CD4-positive, CD25-positive, alpha-beta regulatory T cell (primary cell): ENCODE results near the gene ITPKB. TPM values are rescaled to one million over a fixed set of nuclear protein-coding genes. Genes with fewer than 3 reads are reported as not detected.
A peak's percentile ranks its signal among the peaks of the same experiment; 100 is the strongest.

Experiments
- ATAC-seq, 2 donors: fragments of 150-1000 bp; cut with Tn5 transposase; one replicate each; pipeline ENCODE4 v1.10.0; 2021; ENCODE audit warnings: low read depth in 2 of 2, moderate number of reproducible peaks in 2 of 2, moderate library complexity in 1 of 2
- DNase-seq, 3 donors: peaks; one replicate each; pipeline versions ENCODE4 v3.0.0 to v3.0.0-alpha.2; 2012 to 2022; ENCODE audit warnings: mixed read lengths in 1 of 3
- H3K27ac ChIP-seq: one replicate; pipeline ENCODE4 v1.7.0; 2013; ENCODE audit warnings: mild to moderate bottlenecking, low read length; ENCODE audit not compliant: insufficient read depth, poor library complexity, severe bottlenecking
- H3K27me3 ChIP-seq: one replicate; pipeline ENCODE4 v1.7.0; 2013; ENCODE audit warnings: low read length; ENCODE audit not compliant: control insufficient read depth, insufficient read depth
- H3K36me3 ChIP-seq: one replicate; pipeline ENCODE4 v1.7.0; 2013; ENCODE audit warnings: mild to moderate bottlenecking, low read length, moderate library complexity; ENCODE audit not compliant: control insufficient read depth, insufficient read depth
- H3K4me1 ChIP-seq: 2 replicates; pipeline ENCODE4 v1.7.0; 2013; ENCODE audit warnings: mild to moderate bottlenecking, low read length; ENCODE audit not compliant: insufficient read depth, control insufficient read depth, poor library complexity, severe bottlenecking
- H3K4me3 ChIP-seq: one replicate; pipeline ENCODE4 v1.7.0; 2013; ENCODE audit warnings: low read depth, mild to moderate bottlenecking, low read length, moderate library complexity
- H3K9me3 ChIP-seq, 2 experiments: 1 replicate in 1 of 2; 2 replicates in 1 of 2; pipeline ENCODE4 v1.7.0; 2013; ENCODE audit warnings: low read length in 2 of 2, mild to moderate bottlenecking in 1 of 2, moderate library complexity in 1 of 2; ENCODE audit not compliant: control insufficient read depth in 2 of 2
- H3K27ac Mint-ChIP-seq, 3 donors: one replicate each; pipeline ENCODE4 v1.8.0; 2020 to 2022; ENCODE audit warnings: mild to moderate bottlenecking in 3 of 3, mixed read lengths in 3 of 3, moderate library complexity in 2 of 3
- H3K27me3 Mint-ChIP-seq: one replicate; pipeline ENCODE4 v1.8.0; 2022; ENCODE audit warnings: mild to moderate bottlenecking, mixed read lengths
- H3K36me3 Mint-ChIP-seq: one replicate; pipeline ENCODE4 v1.8.0; 2020; ENCODE audit warnings: mixed read lengths
- H3K4me1 Mint-ChIP-seq, 4 donors: one replicate each; pipeline ENCODE4 v1.8.0; 2020 to 2022; ENCODE audit warnings: mixed read lengths in 4 of 4, mild to moderate bottlenecking in 1 of 4
- H3K4me3 Mint-ChIP-seq, 4 donors: one replicate each; pipeline ENCODE4 v1.8.0; 2020 to 2022; ENCODE audit warnings: mild to moderate bottlenecking in 4 of 4, mixed read lengths in 4 of 4, moderate library complexity in 3 of 4
- H3K9me3 Mint-ChIP-seq, 7 donors: one replicate each; pipeline ENCODE4 v1.8.0; 2020 to 2022; ENCODE audit warnings: mixed read lengths in 7 of 7, mild to moderate bottlenecking in 3 of 7, moderate library complexity in 2 of 7
- polyA plus RNA-seq, 4 donors: library from polyadenylated mRNA; unstranded; fragments of 300-500 nt; fragmentation: Illumina TruSeq; gene quantifications; one replicate each; pipeline ENCODE4 v1.2.3, GENCODE V29; 2021
- total RNA-seq: library from RNA; stranded (reverse); gene quantifications from one replicate; pipeline ENCODE4 v1.2.3, GENCODE V29; 2022

ITPKB gene
- total and polyA plus RNA-seq, 5 donors from 2014 or later: 38.5 to 216 (median 48.0) TPM

DNA sequence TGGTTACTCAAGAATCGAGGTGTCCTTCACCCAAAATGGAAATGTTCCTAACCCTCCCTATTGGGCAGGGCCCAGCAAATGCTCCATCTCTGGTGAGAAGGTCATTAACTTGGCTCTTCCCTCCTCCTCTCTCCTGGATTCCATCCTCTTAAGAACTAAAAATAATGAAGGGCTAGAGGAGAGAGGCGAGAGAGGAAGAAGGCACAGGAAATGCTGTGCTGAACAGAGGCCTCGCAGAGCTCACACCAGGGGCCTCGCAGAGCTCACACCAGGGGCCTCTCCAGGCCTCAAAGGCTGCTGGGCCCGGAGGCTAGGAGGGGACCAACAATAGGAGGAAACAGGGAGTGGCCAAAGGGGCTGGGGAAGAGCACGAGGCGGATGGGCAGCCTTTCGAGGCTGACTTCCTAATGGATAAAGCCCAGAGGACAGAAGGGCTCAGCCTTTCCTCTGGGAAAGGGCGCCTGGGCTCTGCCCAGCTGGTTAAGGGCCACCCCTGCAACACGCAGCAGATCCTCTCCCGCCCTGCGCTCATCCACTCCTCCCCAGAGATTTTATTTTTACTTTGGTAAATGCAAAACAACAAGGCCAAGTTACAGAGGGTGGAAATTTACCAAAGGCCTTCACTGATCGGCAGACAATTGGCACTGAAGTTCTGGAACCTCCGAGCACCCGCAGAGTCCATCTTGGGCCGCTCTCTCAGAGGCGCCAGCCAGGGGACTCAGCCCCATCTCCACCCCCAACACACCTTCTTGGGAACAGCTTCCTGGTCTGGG lies 78.5 kb downstream of the ITPKB start:
- Mint-ChIP-seq H3K4me1 (peaks cover 0 to 89% (median 46%) of the 10 kb centered on the region in 4 donors), H3K4me3 (peak overlapping the region; percentile 66 to 87 (median 74)), H3K27me3 (no peaks in the 10 kb centered on the region), H3K36me3 (peaks cover 18% of the 10 kb centered on the region), H3K9me3 (no peaks in the 10 kb centered on the region), H3K27ac (peak overlapping the region in 2 of 3 donors; percentile 97 to 98)
- ATAC-seq: no peak
- Histone ChIP-seq H3K27me3 (no peaks in the 10 kb centered on the region), H3K4me3 (no peak overlapping the region), H3K9me3 (no peaks in the 10 kb centered on the region), H3K27ac (no peak overlapping the region), H3K4me1 (peaks cover 1% of the 10 kb centered on the region), H3K36me3 (peaks cover 5% of the 10 kb centered on the region)
- DNase-seq: peak in 1 of 3 donors; percentile 51

DNA sequence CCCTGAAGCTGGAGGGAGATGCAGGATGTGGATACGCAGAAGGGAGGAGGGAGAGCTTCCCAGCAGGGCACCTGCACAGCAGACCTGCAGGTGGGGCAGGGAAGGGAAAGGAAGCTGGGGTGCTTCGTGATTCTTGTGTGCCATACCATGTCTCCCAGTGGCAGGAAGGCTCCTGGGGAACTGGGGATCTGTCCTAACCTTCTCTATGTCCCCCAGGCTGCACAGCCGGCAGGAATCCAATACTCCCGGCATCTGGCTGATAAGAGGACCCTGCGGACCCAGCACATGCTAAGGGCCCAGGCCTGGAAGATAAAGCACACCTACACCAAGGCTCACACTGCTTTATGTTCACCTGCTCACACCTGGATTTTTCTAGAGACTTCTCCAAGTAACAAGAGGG lies 79.4 kb downstream of the ITPKB start:
- H3K27ac Mint-ChIP-seq: peak overlapping the region in 2 of 3 donors; percentile 32 to 98
- H3K4me1 Mint-ChIP-seq: peaks cover 0 to 87% (median 42%) of the 10 kb centered on the region in 4 donors
- H3K4me3 ChIP-seq: no peak overlapping the region
- no peaks in the 10 kb centered on the region for H3K27me3 Mint-ChIP-seq
- H3K9me3 ChIP-seq: no peaks in the 10 kb centered on the region
- no peaks in the 10 kb centered on the region for H3K4me1 ChIP-seq
- no peaks in the 10 kb centered on the region for H3K9me3 Mint-ChIP-seq
- H3K27ac ChIP-seq: no peak overlapping the region
- no peak for ATAC-seq
- no peak for DNase-seq
- H3K36me3 ChIP-seq: no peaks in the 10 kb centered on the region
- no peaks in the 10 kb centered on the region for H3K27me3 ChIP-seq
- H3K36me3 Mint-ChIP-seq: peaks cover 14% of the 10 kb centered on the region
- peak overlapping the region in 1 of 4 donors; percentile 46 for H3K4me3 Mint-ChIP-seq

DNA sequence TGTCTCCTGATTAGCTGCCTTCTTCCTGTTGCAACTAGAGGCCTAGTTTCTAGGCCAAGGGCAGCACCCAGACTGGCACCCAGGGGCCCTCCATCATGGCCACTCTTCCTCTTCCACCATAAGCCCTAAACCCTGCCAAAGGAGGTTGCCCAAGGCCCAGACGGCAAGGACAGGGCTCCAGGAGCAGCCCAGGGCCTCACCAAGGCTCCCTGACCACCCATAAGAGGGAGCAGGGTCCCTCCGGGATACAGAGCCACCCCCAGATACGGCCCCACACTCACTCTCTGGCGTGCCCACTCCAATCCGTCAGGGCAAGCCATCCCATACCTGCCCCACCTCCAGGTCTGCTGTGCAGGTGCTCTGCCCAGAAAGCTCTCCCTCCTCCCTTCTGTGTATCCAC lies 79.9 kb downstream of the ITPKB start:
- H3K27ac Mint-ChIP-seq: peak overlapping the region in 2 of 3 donors; percentile 69 to 96
- Histone ChIP-seq H3K4me3 (no peak overlapping the region), H3K9me3 (no peaks in the 10 kb centered on the region), H3K27me3 (no peaks in the 10 kb centered on the region), H3K4me1 (no peaks in the 10 kb centered on the region), H3K27ac (no peak overlapping the region), H3K36me3 (no peaks in the 10 kb centered on the region)
- peaks cover 0 to 84% (median 39%) of the 10 kb centered on the region in 4 donors for H3K4me1 Mint-ChIP-seq
- ATAC-seq: no peak
- H3K4me3 Mint-ChIP-seq: peak overlapping the region in 2 of 4 donors; percentile 54 to 63
- DNase-seq: no peak
- H3K36me3 Mint-ChIP-seq: peaks cover 14% of the 10 kb centered on the region
- H3K27me3 Mint-ChIP-seq: no peaks in the 10 kb centered on the region
- H3K9me3 Mint-ChIP-seq: no peaks in the 10 kb centered on the region

DNA sequence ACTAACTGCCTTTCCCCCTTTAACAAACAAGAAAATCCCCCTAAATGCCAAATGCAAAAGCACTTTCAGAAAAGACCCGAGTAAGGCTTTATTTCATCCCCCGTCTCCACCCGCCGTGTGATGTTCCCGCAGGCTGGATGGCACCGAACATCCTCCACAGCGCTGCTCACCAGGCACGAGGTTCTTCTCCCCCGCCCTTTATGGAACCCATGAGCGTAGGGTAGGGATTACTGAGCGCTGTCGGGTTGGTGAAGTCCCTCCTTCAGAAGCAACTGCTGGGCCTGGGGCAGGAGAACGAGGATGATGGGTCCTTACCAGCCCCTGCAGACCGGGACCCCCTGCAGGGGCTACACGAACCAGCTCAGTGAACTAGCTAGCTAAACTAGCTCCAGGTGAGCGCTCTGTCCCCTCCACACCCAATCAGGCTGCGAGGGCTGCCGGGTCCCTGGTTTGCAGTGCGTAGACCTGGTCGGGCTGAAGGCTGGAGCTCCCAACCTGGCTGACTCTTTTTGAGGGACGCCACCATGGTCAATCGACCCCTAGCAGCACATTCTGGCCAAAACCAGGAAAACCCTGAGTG lies 80.4 kb downstream of the ITPKB start:
- DNase-seq (no peak), ATAC-seq (no peak)
- Mint-ChIP-seq H3K4me3 (peak overlapping the region in 3 of 4 donors; percentile 54 to 66 (median 63)), H3K4me1 (peaks cover 0 to 79% (median 36%) of the 10 kb centered on the region in 4 donors), H3K27me3 (no peaks in the 10 kb centered on the region), H3K27ac (peak overlapping the region in 2 of 3 donors; percentile 89 to 96), H3K36me3 (peaks cover 14% of the 10 kb centered on the region), H3K9me3 (no peaks in the 10 kb centered on the region)
- Histone ChIP-seq H3K36me3 (no peaks in the 10 kb centered on the region), H3K4me3 (no peak overlapping the region), H3K27me3 (no peaks in the 10 kb centered on the region), H3K9me3 (no peaks in the 10 kb centered on the region), H3K4me1 (no peaks in the 10 kb centered on the region), H3K27ac (no peak overlapping the region)

DNA sequence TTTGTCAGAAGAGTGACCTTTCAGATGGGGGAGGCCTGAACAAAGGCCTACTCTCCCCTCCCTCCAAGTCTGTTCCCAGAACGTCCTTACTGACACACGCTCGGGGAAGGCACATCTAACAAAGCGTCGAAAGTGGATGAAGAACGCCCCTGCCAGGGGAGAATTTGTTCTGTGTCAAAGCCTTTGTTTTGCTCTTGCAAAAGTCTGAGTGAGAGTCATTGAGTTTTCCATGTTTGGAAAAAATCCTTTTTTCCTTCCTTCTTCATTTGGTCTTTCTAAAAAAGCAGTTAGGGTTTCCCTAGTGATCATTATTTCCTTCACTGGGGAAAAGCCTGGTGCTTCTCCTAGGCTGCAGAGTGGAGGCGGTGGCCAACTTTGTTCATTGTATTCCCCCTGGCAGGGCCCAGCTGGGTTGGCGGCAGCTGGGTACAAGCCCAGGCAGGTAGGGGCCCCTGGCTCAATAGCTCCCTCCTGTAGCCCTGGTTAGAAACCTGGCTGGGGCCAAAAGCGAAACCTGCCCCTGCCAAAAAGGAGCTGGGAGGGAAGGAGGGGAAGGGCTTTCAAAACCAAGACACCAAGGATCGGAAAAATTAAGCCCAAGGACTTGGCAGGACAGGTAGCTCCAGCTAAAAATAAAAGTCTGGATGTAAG lies 81.1 kb downstream of the ITPKB start:
- Histone ChIP-seq H3K27me3 (no peaks in the 10 kb centered on the region), H3K27ac (no peak overlapping the region), H3K9me3 (no peaks in the 10 kb centered on the region), H3K36me3 (no peaks in the 10 kb centered on the region), H3K4me1 (no peaks in the 10 kb centered on the region), H3K4me3 (no peak overlapping the region)
- H3K4me3 Mint-ChIP-seq: peak overlapping the region; percentile 27 to 90 (median 61)
- DNase-seq (no peak), ATAC-seq (no peak)
- peak overlapping the region in 2 of 3 donors; percentile 96 for H3K27ac Mint-ChIP-seq
- H3K27me3 Mint-ChIP-seq: no peaks in the 10 kb centered on the region
- H3K9me3 Mint-ChIP-seq: no peaks in the 10 kb centered on the region
- H3K36me3 Mint-ChIP-seq: peaks cover 14% of the 10 kb centered on the region
- H3K4me1 Mint-ChIP-seq: peaks cover 0 to 73% (median 34%) of the 10 kb centered on the region in 4 donors

DNA sequence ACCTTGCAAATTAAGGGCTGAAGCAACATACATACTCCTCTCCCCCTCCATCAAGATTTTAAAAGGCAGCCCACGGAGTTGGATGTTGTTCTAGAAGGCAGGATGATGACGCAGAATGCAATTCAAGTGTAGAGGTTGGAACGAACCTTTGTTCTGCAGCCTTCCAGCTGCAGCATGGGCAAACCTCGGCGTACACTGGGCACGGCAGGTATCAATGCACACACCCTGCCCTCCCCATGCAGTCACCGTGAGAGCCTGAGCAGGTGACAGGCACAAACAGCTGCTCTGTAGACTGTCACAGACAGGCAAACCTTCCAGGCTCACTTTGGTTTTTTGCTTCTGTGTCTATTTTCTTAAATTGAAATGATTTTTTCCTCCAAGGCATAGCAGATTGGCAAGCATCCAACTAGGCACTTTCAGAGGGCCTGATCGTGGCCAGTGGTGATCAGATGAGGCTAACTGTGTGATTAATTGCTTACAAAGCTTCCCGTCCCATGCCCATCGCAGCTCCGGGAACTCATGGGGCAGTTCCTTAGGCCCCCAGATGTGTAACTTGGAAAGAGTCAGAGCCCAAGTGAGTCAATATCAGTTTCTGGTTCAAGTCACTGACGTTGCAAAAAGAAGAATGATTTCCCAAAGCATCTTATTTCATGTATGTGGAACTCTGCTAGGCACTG lies 82.3 kb downstream of the ITPKB start:
- H3K27ac Mint-ChIP-seq: peak overlapping the region in 2 of 3 donors; percentile 96
- Histone ChIP-seq H3K27ac (no peak overlapping the region), H3K9me3 (no peaks in the 10 kb centered on the region), H3K27me3 (no peaks in the 10 kb centered on the region), H3K4me1 (no peaks in the 10 kb centered on the region), H3K36me3 (no peaks in the 10 kb centered on the region), H3K4me3 (peak overlapping the region; percentile 43)
- H3K27me3 Mint-ChIP-seq: no peaks in the 10 kb centered on the region
- peak; percentile 43 to 64 (median 56) for DNase-seq
- peaks cover 14% of the 10 kb centered on the region for H3K36me3 Mint-ChIP-seq
- H3K9me3 Mint-ChIP-seq: no peaks in the 10 kb centered on the region
- peaks cover 0 to 60% (median 26%) of the 10 kb centered on the region in 4 donors for H3K4me1 Mint-ChIP-seq
- peak overlapping the region; percentile 66 to 90 (median 79) for H3K4me3 Mint-ChIP-seq
- peak; percentile 39 to 44 for ATAC-seq

DNA sequence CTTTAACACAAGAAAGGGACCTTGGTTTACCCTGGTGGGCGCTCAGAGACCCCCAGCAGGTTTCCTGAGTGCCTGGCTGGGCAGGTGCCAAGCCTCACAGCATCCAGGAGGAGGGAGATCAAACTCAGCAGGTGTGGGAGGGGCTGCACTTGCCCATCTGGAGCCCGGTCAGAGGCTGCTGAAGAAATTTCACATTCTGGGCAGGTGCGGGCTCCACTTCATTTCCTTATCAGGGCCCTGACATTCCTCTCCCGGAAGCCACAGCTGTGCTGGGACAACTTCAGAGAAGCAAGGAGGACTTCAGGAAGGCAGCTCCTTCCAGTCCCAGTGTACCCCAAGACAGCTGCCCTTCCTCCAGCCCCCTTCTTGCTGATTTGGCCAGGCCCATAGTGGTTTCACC lies 82.9 kb downstream of the ITPKB start:
- ATAC-seq: no peak
- Histone ChIP-seq H3K9me3 (no peaks in the 10 kb centered on the region), H3K36me3 (no peaks in the 10 kb centered on the region), H3K4me3 (peak overlapping the region; percentile 53), H3K27me3 (no peaks in the 10 kb centered on the region), H3K27ac (no peak overlapping the region), H3K4me1 (no peaks in the 10 kb centered on the region)
- H3K27ac Mint-ChIP-seq: peak overlapping the region in 2 of 3 donors; percentile 96
- H3K4me1 Mint-ChIP-seq: peaks cover 3 to 55% (median 23%) of the 10 kb centered on the region in 4 donors
- no peaks in the 10 kb centered on the region for H3K27me3 Mint-ChIP-seq
- peaks cover 10% of the 10 kb centered on the region for H3K36me3 Mint-ChIP-seq
- no peak for DNase-seq
- H3K4me3 Mint-ChIP-seq: peak overlapping the region; percentile 66 to 90 (median 79)
- no peaks in the 10 kb centered on the region for H3K9me3 Mint-ChIP-seq
